GM10847 (cell line): ENCODE results near the gene ACTMAP.

Experiments used
- POLR2A ChIP-seq: IDR thresholded peaks from 2 replicates; pipeline ENCODE4 v1.6.1; 2011; ENCODE audit not compliant: insufficient read length; ENCODE audit errors: extremely low read depth

The ACTMAP gene

GRCh38 chr19:40737102-40737644 is 13.1 kb downstream of the ACTMAP start:
- TF ChIP-seq POLR2A: no peak

- no peak for TF ChIP-seq POLR2A
These were observed 13.6 kb downstream of the ACTMAP start for GRCh38 chr19:40736661-40737060.

GRCh38 chr19:40735013-40735771 is 15.1 kb downstream of the ACTMAP start:
- no peak for TF ChIP-seq POLR2A

- no peak for TF ChIP-seq POLR2A
These were observed 17.1 kb downstream of the ACTMAP start for GRCh38 chr19:40733149-40733548.

GRCh38 chr19:40726279-40726678 is 24.0 kb downstream of the ACTMAP start:
- no peak for TF ChIP-seq POLR2A

GRCh38 chr19:40724855-40725254 is 25.4 kb downstream of the ACTMAP start:
- TF ChIP-seq POLR2A: no peak

GRCh38 chr19:40724315-40724714 is 26.0 kb downstream of the ACTMAP start:
- TF ChIP-seq POLR2A: no peak

GRCh38 chr19:40723661-40724254 is 26.5 kb downstream of the ACTMAP start:
- TF ChIP-seq POLR2A: no peak

GRCh38 chr19:40721936-40722661 is 28.2 kb downstream of the ACTMAP start:
- no peak for TF ChIP-seq POLR2A

- no peak for TF ChIP-seq POLR2A
These were observed 29.2 kb downstream of the ACTMAP start for GRCh38 chr19:40721140-40721486.

- no peak for TF ChIP-seq POLR2A
These were observed 30.8 kb downstream of the ACTMAP start for GRCh38 chr19:40719414-40719894.

- no peak for TF ChIP-seq POLR2A
These were observed 31.4 kb downstream of the ACTMAP start for GRCh38 chr19:40718774-40719391.

GRCh38 chr19:40717880-40718773 is 32.1 kb downstream of the ACTMAP start:
- TF ChIP-seq POLR2A: no peak

GRCh38 chr19:40717325-40717879 is 32.9 kb downstream of the ACTMAP start:
- no peak for TF ChIP-seq POLR2A
